ENCODE data around the gene SUMO4.

The SUMO4 gene

GRCh38 chr6:149400050-149400449 is at the start of gene SUMO4:
SUMO4 (plus strand) TSS chr6:149400262; CDS start chr6:149400392, 130 bp downstream.
- DNase-seq (ENCODE audit: low spot score) = no peak

- DNase-seq (ENCODE audit: low spot score) = peak; percentile 26
Measured at GRCh38 chr6:149354009-149354408, 46.1 kb upstream of the SUMO4 start.

GRCh38 chr6:149356081-149356750 is 43.8 kb upstream of the SUMO4 start:
- DNase-seq (ENCODE audit: low spot score) = no peak

GRCh38 chr6:149357726-149358538 is 42.1 kb upstream of the SUMO4 start:
- DNase-seq (ENCODE audit: low spot score) = no peak

- no peak for DNase-seq (ENCODE audit: low spot score)
Measured at GRCh38 chr6:149359440-149359839, 40.6 kb upstream of the SUMO4 start.

GRCh38 chr6:149360536-149360935 is 39.5 kb upstream of the SUMO4 start:
- DNase-seq (ENCODE audit: low spot score) = no peak

GRCh38 chr6:149362289-149362688 is 37.8 kb upstream of the SUMO4 start:
- no peak for DNase-seq (ENCODE audit: low spot score)

- no peak for DNase-seq (ENCODE audit: low spot score)
Measured at GRCh38 chr6:149363154-149363553, 36.9 kb upstream of the SUMO4 start.

- DNase-seq (ENCODE audit: low spot score) = no peak
Measured at GRCh38 chr6:149364557-149364956, 35.5 kb upstream of the SUMO4 start.

- DNase-seq (ENCODE audit: low spot score) = no peak
Measured at GRCh38 chr6:149365197-149365596, 34.9 kb upstream of the SUMO4 start.

- no peak for DNase-seq (ENCODE audit: low spot score)
Measured at GRCh38 chr6:149366267-149366921, 33.7 kb upstream of the SUMO4 start.

- DNase-seq (ENCODE audit: low spot score) = no peak
Measured at GRCh38 chr6:149368065-149368464, 32.0 kb upstream of the SUMO4 start.

- DNase-seq (ENCODE audit: low spot score) = no peak
Measured at GRCh38 chr6:149371154-149371553, 28.9 kb upstream of the SUMO4 start.

GRCh38 chr6:149372062-149372461 is 28.0 kb upstream of the SUMO4 start:
- DNase-seq (ENCODE audit: low spot score) = no peak

- no peak for DNase-seq (ENCODE audit: low spot score)
Measured at GRCh38 chr6:149373511-149373910, 26.6 kb upstream of the SUMO4 start.

- DNase-seq (ENCODE audit: low spot score) = no peak
Measured at GRCh38 chr6:149379977-149380376, 20.1 kb upstream of the SUMO4 start.

GRCh38 chr6:149380523-149380922 is 19.5 kb upstream of the SUMO4 start:
- no peak for DNase-seq (ENCODE audit: low spot score)

- DNase-seq (ENCODE audit: low spot score) = no peak
Measured at GRCh38 chr6:149383371-149383770, 16.7 kb upstream of the SUMO4 start.

- no peak for DNase-seq (ENCODE audit: low spot score)
Measured at GRCh38 chr6:149384464-149384863, 15.6 kb upstream of the SUMO4 start.

- DNase-seq (ENCODE audit: low spot score) = no peak
Measured at GRCh38 chr6:149385998-149386646, 13.9 kb upstream of the SUMO4 start.

- no peak for DNase-seq (ENCODE audit: low spot score)
Measured at GRCh38 chr6:149387779-149388512, 12.1 kb upstream of the SUMO4 start.
